NT2/D1 (cell line): ENCODE measurements around the gene KIAA0232.

ENCODE experiments used
- SUZ12 ChIP-seq: IDR thresholded peaks from 2 replicates; pipeline ENCODE4 v1.6.1; 2011; ENCODE audit not compliant: insufficient read length, insufficient read depth; ENCODE audit errors: extremely low read depth
- YY1 ChIP-seq: IDR thresholded peaks from 2 replicates; pipeline ENCODE4 v1.6.1; 2011; ENCODE audit not compliant: insufficient read length, insufficient read depth
- ZNF274 ChIP-seq: IDR thresholded peaks from 2 replicates; pipeline ENCODE4 v1.6.1; 2011; ENCODE audit warnings: mild to moderate bottlenecking, low read depth, low read length

- TF ChIP-seq YY1: no peak
- TF ChIP-seq ZNF274: no peak
- no peak for TF ChIP-seq SUZ12
These were observed 62.5 kb downstream of the KIAA0232 start for GRCh38 chr4:6845027-6845426.
